ENCODE data around the gene KANSL1.

Gene KANSL1

GRCh38 chr17:46003907-46004748 lies 189.1 kb downstream of the KANSL1 start:
- no peak overlapping the region for H3K4me3 ChIP-seq (ENCODE audit: low read depth, low read length)

GRCh38 chr17:46002973-46003316 lies 190.3 kb downstream of the KANSL1 start:
- H3K4me3 ChIP-seq (ENCODE audit: low read depth, low read length) = no peak overlapping the region

GRCh38 chr17:46002311-46002972 lies 190.8 kb downstream of the KANSL1 start:
- no peak overlapping the region for H3K4me3 ChIP-seq (ENCODE audit: low read depth, low read length)

GRCh38 chr17:46001390-46002310 lies 191.6 kb downstream of the KANSL1 start:
- H3K4me3 ChIP-seq (ENCODE audit: low read depth, low read length) = no peak overlapping the region

DNA sequence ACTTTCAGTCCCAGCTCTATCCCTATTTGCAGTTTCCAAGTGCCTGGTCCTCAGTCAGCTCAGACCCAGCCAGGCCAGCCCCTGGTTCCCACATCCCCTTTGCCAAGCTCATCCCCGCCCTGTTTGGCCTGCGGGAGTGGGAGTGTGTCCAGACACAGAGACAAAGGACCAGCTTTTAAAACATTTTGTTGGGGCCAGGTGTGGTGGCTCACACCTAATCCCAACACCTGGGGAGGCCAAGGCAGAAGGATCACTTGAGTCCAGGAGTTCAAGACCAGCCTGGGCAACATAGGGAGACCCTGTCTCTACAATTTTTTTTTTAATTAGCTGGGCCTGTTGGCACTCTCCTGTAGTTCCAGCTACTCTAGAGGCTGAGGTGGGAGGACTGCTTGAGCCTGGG lies 192.5 kb downstream of the KANSL1 start:
- no peak overlapping the region for H3K4me3 ChIP-seq (ENCODE audit: low read depth, low read length)

- H3K4me3 ChIP-seq (ENCODE audit: low read depth, low read length) = no peak overlapping the region
Observed at GRCh38 chr17:46000292-46000691, 192.9 kb downstream of the KANSL1 start.

- H3K4me3 ChIP-seq (ENCODE audit: low read depth, low read length) = no peak overlapping the region
Observed at GRCh38 chr17:45999900-46000290, 193.3 kb downstream of the KANSL1 start.

GRCh38 chr17:45998987-45999899 lies 194.0 kb downstream of the KANSL1 start, which contains the start of gene STH:
Gene STH, plus strand, starts transcription at chr17:45999250. Its CDS starts 30 bp downstream, at chr17:45999280.
- H3K4me3 ChIP-seq (ENCODE audit: low read depth, low read length) = no peak within 1 kb of the TSS

DNA sequence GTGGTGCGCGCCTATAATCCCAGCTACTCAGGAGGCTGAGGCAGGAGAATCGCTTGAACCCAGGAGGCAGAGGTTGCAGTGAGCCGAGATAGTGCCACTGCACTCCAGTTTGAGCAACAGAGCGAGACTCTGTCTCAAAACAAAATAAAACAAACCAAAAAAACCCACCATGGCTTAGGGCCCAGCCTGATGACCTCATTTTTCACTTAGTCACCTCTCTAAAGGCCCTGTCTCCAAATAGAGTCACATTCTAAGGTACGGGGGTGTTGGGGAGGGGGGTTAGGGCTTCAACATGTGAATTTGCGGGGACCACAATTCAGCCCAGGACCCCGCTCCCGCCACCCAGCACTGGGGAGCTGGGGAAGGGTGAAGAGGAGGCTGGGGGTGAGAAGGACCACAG lies 195.6 kb downstream of the KANSL1 start:
- no peak overlapping the region for H3K4me3 ChIP-seq (ENCODE audit: low read depth, low read length)

DNA sequence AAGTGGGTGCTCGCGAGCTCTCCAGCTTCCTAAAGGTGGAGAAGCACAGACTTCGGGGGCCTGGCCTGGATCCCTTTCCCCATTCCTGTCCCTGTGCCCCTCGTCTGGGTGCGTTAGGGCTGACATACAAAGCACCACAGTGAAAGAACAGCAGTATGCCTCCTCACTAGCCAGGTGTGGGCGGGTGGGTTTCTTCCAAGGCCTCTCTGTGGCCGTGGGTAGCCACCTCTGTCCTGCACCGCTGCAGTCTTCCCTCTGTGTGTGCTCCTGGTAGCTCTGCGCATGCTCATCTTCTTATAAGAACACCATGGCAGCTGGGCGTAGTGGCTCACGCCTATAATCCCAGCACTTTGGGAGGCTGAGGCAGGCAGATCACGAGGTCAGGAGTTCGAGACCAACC lies 196.1 kb downstream of the KANSL1 start:
- no peak overlapping the region for H3K4me3 ChIP-seq (ENCODE audit: low read depth, low read length)

DNA sequence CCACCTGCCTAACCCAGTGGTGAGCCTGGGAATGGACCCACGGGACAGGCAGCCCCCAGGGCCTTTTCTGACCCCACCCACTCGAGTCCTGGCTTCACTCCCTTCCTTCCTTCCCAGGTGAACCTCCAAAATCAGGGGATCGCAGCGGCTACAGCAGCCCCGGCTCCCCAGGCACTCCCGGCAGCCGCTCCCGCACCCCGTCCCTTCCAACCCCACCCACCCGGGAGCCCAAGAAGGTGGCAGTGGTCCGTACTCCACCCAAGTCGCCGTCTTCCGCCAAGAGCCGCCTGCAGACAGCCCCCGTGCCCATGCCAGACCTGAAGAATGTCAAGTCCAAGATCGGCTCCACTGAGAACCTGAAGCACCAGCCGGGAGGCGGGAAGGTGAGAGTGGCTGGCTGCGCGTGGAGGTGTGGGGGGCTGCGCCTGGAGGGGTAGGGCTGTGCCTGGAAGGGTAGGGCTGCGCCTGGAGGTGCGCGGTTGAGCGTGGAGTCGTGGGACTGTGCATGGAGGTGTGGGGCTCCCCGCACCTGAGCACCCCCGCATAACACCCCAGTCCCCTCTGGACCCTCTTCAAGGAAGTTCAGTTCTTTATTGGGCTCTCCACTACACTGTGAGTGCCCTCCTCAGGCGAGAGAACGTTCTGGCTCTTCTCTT lies 196.8 kb downstream of the KANSL1 start:
- no peak overlapping the region for H3K4me3 ChIP-seq (ENCODE audit: low read depth, low read length)

- no peak overlapping the region for H3K4me3 ChIP-seq (ENCODE audit: low read depth, low read length)
Observed at GRCh38 chr17:45995627-45996270, 197.5 kb downstream of the KANSL1 start.

DNA sequence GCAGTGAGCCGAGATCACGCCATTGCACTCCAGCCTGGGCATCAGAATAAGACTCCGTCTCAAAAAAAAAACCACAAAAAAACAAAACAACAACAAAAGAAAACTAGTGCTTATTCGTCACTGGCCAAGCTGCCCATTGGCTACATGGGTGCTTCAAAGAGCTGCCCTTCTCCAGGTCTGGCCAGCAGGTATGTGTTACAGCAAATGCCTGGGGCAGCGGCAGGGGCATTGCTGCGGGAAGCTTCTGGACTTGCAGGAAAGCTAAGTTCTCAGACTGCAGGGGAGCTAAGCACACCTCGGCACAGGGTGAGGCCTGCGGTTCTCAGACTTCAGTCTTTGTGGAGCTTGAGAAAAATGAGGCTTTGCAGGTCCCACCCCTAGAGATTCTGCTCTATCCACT lies 198.2 kb downstream of the KANSL1 start:
- no peak overlapping the region for H3K4me3 ChIP-seq (ENCODE audit: low read depth, low read length)

- H3K4me3 ChIP-seq (ENCODE audit: low read depth, low read length) = no peak overlapping the region
Observed at GRCh38 chr17:45993962-45994627, 199.1 kb downstream of the KANSL1 start.

DNA sequence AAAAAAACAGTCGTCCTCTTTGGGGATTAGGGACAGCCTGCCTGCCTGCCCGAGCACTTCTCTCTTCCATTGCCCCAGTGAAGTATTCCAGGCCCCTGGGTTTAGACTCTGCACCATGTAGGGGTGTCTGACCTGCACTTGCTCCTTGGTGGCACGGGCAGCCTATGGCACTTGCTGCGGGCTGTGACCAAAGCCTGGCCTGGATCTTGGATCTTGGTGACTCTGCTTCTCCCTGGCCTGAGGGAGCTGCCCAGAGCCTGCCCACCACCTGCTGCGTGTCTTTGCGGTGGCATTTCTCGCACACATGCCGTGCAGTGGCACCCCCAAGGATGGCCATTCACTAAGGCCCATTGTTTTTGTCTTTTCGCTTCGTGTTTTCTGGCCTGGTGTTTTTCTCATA lies 200.3 kb downstream of the KANSL1 start:
- no peak overlapping the region for H3K4me3 ChIP-seq (ENCODE audit: low read depth, low read length)

DNA sequence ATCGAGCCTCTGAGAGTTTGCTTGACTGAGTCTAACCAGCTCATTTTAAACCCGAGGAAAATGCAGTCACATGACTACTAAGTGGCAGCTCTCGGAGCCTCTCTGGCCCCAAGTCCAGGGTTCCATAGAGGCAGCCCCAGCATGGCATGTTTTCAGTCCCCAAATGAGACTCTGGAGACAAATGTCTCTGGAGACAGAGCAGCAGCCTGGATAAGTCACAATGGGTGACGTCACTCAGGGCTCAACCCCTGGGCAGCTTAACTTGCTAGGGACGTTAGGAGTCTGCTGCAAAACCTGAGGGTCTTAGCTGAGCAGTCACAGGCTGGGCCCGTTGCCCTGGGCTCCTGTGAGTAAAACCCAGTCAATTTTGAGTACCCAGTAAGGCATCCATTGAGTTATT lies 201.1 kb downstream of the KANSL1 start:
- no peak overlapping the region for H3K4me3 ChIP-seq (ENCODE audit: low read depth, low read length)

DNA sequence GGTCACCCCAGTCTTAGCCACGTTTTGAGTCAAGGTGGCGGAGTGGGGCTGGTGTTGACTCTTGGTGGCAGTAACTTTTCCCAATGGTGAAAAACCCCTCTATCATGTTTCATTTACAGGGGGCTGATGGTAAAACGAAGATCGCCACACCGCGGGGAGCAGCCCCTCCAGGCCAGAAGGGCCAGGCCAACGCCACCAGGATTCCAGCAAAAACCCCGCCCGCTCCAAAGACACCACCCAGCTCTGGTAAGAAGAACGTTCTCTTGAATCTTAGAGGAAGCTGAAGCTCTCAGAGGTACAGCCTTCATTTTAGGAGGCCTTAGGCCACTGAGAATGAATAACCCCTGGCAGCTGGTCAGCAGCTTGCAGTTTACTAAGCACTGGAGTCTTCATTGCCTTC lies 201.9 kb downstream of the KANSL1 start:
- no peak overlapping the region for H3K4me3 ChIP-seq (ENCODE audit: low read depth, low read length)

- no peak overlapping the region for H3K4me3 ChIP-seq (ENCODE audit: low read depth, low read length)
Observed at GRCh38 chr17:45990886-45991285, 202.3 kb downstream of the KANSL1 start.

- H3K4me3 ChIP-seq (ENCODE audit: low read depth, low read length) = no peak overlapping the region
Observed at GRCh38 chr17:45989759-45990158, 203.5 kb downstream of the KANSL1 start.

Data from iPS-11a (cell line).